HG02981 (cell line): ENCODE measurements around the gene SLC17A5.
"Not testable (repeated sequence)": the region's sequence is repeated elsewhere in the genome, so short reads cannot be mapped to it uniquely, and the experiment has no call there.

Experiments used
- ATAC-seq: cut with Tn5 transposase; IDR thresholded peaks from one replicate; pipeline ENCODE4 v1.9.1; 2021; ENCODE audit warnings: mild to moderate bottlenecking, moderate library complexity; ENCODE audit not compliant: unreplicated experiment

Gene SLC17A5

GRCh38 chr6:73653571-73654424 lies at the start of gene SLC17A5:
Gene SLC17A5 (minus strand): TSS chr6:73653992. CDS start chr6:73653886, 106 bp downstream.
- peak; percentile 88 for ATAC-seq

- ATAC-seq, result no peak
Observed at GRCh38 chr6:73703466-73703865, 49.7 kb upstream of the SLC17A5 start.

- no peak for ATAC-seq
Observed at GRCh38 chr6:73702444-73702843, 48.7 kb upstream of the SLC17A5 start.

GRCh38 chr6:73699676-73700459 lies 46.1 kb upstream of the SLC17A5 start:
- no peak for ATAC-seq

GRCh38 chr6:73696966-73697655 lies 43.3 kb upstream of the SLC17A5 start:
- no peak for ATAC-seq

- ATAC-seq, result peak; percentile 60
Observed at GRCh38 chr6:73695619-73696421, 42.0 kb upstream of the SLC17A5 start, which contains the start of gene CD109. Gene CD109 (plus strand): TSS chr6:73696203. CDS start chr6:73696216, 13 bp downstream.

- no peak for ATAC-seq
Observed at GRCh38 chr6:73694711-73695411, 41.1 kb upstream of the SLC17A5 start.

GRCh38 chr6:73691512-73691911 lies 37.7 kb upstream of the SLC17A5 start:
- ATAC-seq, result no peak

GRCh38 chr6:73690056-73690455 lies 36.3 kb upstream of the SLC17A5 start:
- no peak for ATAC-seq

- ATAC-seq, result no peak
Observed at GRCh38 chr6:73688351-73688750, 34.6 kb upstream of the SLC17A5 start.

- not testable (repeated sequence) for ATAC-seq
Observed at GRCh38 chr6:73683574-73683973, 29.8 kb upstream of the SLC17A5 start.

- ATAC-seq, result no peak
Observed at GRCh38 chr6:73680289-73680918, 26.6 kb upstream of the SLC17A5 start.

- ATAC-seq, result not testable (repeated sequence)
Observed at GRCh38 chr6:73679846-73680245, 26.1 kb upstream of the SLC17A5 start.

GRCh38 chr6:73679009-73679408 lies 25.2 kb upstream of the SLC17A5 start:
- no peak for ATAC-seq

- peak; percentile 95 for ATAC-seq
Observed at GRCh38 chr6:73675466-73676098, 21.8 kb upstream of the SLC17A5 start.

- ATAC-seq, result no peak
Observed at GRCh38 chr6:73671911-73672685, 18.3 kb upstream of the SLC17A5 start.

GRCh38 chr6:73669005-73669404 lies 15.2 kb upstream of the SLC17A5 start:
- ATAC-seq, result no peak

GRCh38 chr6:73667798-73668197 lies 14.0 kb upstream of the SLC17A5 start:
- ATAC-seq, result no peak
